ENCODE measurements around the gene NUDCD3. TPM values are rescaled to one million over a fixed set of nuclear protein-coding genes. Genes with fewer than 3 reads are reported as not detected.

The NUDCD3 gene
- total RNA-seq, 1 donor from 2014 or later, result 86.8 TPM

- no peaks in the 10 kb centered on the region for H3K79me2 ChIP-seq (ENCODE audit: insufficient read depth, low read length)
- no peaks in the 10 kb centered on the region for H3K9me3 ChIP-seq (ENCODE audit: insufficient read depth, low read depth, low read length)
- FAIRE-seq, result no peak
- Mint-ChIP-seq H3K27ac (ENCODE audit: unreplicated experiment) (no peak overlapping the region), H3K9me3 (ENCODE audit: unreplicated experiment) (no peaks in the 10 kb centered on the region), H3K4me1 (ENCODE audit: low read depth, unreplicated experiment) (no peaks in the 10 kb centered on the region), H3K27me3 (ENCODE audit: low read depth, unreplicated experiment) (peaks cover 15% of the 10 kb centered on the region), H3K36me3 (ENCODE audit: low read depth, unreplicated experiment) (no peaks in the 10 kb centered on the region), H3K4me3 (ENCODE audit: unreplicated experiment) (no peak overlapping the region)
- H3K4me1 ChIP-seq (ENCODE audit: insufficient read depth, low read length), result no peaks in the 10 kb centered on the region
- H3K9ac ChIP-seq (ENCODE audit: low read length), result no peak overlapping the region
- no peak for TF ChIP-seq EZH2 (IDR thresholded peaks at IDR 0.05; ENCODE audit: insufficient read depth, low read length)
- TF ChIP-seq, protein P1, sequence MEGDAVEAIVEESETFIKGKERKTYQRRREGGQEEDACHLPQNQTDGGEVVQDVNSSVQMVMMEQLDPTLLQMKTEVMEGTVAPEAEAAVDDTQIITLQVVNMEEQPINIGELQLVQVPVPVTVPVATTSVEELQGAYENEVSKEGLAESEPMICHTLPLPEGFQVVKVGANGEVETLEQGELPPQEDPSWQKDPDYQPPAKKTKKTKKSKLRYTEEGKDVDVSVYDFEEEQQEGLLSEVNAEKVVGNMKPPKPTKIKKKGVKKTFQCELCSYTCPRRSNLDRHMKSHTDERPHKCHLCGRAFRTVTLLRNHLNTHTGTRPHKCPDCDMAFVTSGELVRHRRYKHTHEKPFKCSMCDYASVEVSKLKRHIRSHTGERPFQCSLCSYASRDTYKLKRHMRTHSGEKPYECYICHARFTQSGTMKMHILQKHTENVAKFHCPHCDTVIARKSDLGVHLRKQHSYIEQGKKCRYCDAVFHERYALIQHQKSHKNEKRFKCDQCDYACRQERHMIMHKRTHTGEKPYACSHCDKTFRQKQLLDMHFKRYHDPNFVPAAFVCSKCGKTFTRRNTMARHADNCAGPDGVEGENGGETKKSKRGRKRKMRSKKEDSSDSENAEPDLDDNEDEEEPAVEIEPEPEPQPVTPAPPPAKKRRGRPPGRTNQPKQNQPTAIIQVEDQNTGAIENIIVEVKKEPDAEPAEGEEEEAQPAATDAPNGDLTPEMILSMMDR (IDR thresholded peaks at IDR 0.05; ENCODE audit: insufficient read depth, low read depth, low read length), result no peak
- no peak overlapping the region for H2AFZ ChIP-seq (ENCODE audit: low read depth, low read length)
- no peaks in the 10 kb centered on the region for H3K36me3 ChIP-seq (ENCODE audit: insufficient read depth, low read length)
- DNase-seq (ENCODE audit: low read depth), result no peak
- H3K4me2 ChIP-seq (ENCODE audit: low read length), result no peak overlapping the region
- no peaks in the 10 kb centered on the region for H3K27me3 ChIP-seq (ENCODE audit: insufficient read depth, low read length)
- no peaks in the 10 kb centered on the region for H4K20me1 ChIP-seq (ENCODE audit: insufficient read depth, low read length)
- no peak overlapping the region for H3K27ac ChIP-seq (ENCODE audit: low read depth, low read length)
- H3K4me3 ChIP-seq (ENCODE audit: insufficient read depth, low read depth, low read length), result no peak overlapping the region
Measured at GRCh38 chr7:44537442-44537841, 47.0 kb upstream of the NUDCD3 start.

DNA sequence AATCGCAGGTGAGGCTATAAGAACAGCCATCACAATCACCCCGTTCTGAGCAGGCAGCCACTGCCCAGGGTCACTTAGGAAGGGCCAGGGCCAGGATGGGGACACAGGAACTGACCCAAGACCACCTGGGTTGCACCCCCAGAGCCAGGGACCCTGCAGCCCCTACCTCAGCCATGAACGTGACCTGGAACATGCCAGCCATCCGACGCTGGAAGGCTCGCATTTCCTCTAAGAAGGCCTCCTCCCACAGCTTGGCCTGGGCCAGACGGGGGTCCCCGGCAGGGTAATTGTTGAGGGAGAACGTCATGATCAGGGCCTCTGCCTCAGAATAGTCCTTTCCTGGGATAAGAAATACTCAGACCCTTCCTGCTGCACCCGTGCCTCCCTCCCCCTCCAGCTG lies 45.6 kb upstream of the NUDCD3 start:
- Histone ChIP-seq H3K36me3 (ENCODE audit: insufficient read depth, low read length) (no peaks in the 10 kb centered on the region), H2AFZ (ENCODE audit: low read depth, low read length) (no peak overlapping the region), H3K9me3 (ENCODE audit: insufficient read depth, low read depth, low read length) (no peaks in the 10 kb centered on the region), H3K27me3 (ENCODE audit: insufficient read depth, low read length) (no peaks in the 10 kb centered on the region), H3K27ac (ENCODE audit: low read depth, low read length) (no peak overlapping the region), H3K4me2 (ENCODE audit: low read length) (no peak overlapping the region), H3K9ac (ENCODE audit: low read length) (no peak overlapping the region), H3K79me2 (ENCODE audit: insufficient read depth, low read length) (no peaks in the 10 kb centered on the region), H3K4me1 (ENCODE audit: insufficient read depth, low read length) (no peaks in the 10 kb centered on the region), H3K4me3 (ENCODE audit: insufficient read depth, low read depth, low read length) (no peak overlapping the region), H4K20me1 (ENCODE audit: insufficient read depth, low read length) (no peaks in the 10 kb centered on the region)
- H3K27ac Mint-ChIP-seq (ENCODE audit: unreplicated experiment), result no peak overlapping the region
- H3K4me3 Mint-ChIP-seq (ENCODE audit: unreplicated experiment), result no peak overlapping the region
- DNase-seq (ENCODE audit: low read depth) (no peak), FAIRE-seq (no peak)
- no peaks in the 10 kb centered on the region for H3K4me1 Mint-ChIP-seq (ENCODE audit: low read depth, unreplicated experiment)
- peaks cover 15% of the 10 kb centered on the region for H3K27me3 Mint-ChIP-seq (ENCODE audit: low read depth, unreplicated experiment)
- H3K36me3 Mint-ChIP-seq (ENCODE audit: low read depth, unreplicated experiment), result no peaks in the 10 kb centered on the region
- peaks cover 3% of the 10 kb centered on the region for H3K9me3 Mint-ChIP-seq (ENCODE audit: unreplicated experiment)
- TF ChIP-seq, protein P1 (IDR thresholded peaks at IDR 0.05; ENCODE audit: insufficient read depth, low read depth, low read length), result no peak
- TF ChIP-seq EZH2 (IDR thresholded peaks at IDR 0.05; ENCODE audit: insufficient read depth, low read length), result no peak

GRCh38 chr7:44535348-44536064 lies 45.0 kb upstream of the NUDCD3 start:
- FAIRE-seq (no peak), DNase-seq (ENCODE audit: low read depth) (no peak)
- no peak overlapping the region for H3K4me3 ChIP-seq (ENCODE audit: insufficient read depth, low read depth, low read length)
- H3K79me2 ChIP-seq (ENCODE audit: insufficient read depth, low read length), result no peaks in the 10 kb centered on the region
- H3K27ac ChIP-seq (ENCODE audit: low read depth, low read length), result no peak overlapping the region
- H3K27me3 Mint-ChIP-seq (ENCODE audit: low read depth, unreplicated experiment), result peaks cover 17% of the 10 kb centered on the region
- H3K36me3 ChIP-seq (ENCODE audit: insufficient read depth, low read length), result no peaks in the 10 kb centered on the region
- no peaks in the 10 kb centered on the region for H3K9me3 ChIP-seq (ENCODE audit: insufficient read depth, low read depth, low read length)
- no peak for TF ChIP-seq EZH2 (IDR thresholded peaks at IDR 0.05; ENCODE audit: insufficient read depth, low read length)
- TF ChIP-seq, protein P1 (IDR thresholded peaks at IDR 0.05; ENCODE audit: insufficient read depth, low read depth, low read length), result no peak
- no peaks in the 10 kb centered on the region for H4K20me1 ChIP-seq (ENCODE audit: insufficient read depth, low read length)
- no peak overlapping the region for H3K4me3 Mint-ChIP-seq (ENCODE audit: unreplicated experiment)
- peaks cover 3% of the 10 kb centered on the region for H3K36me3 Mint-ChIP-seq (ENCODE audit: low read depth, unreplicated experiment)
- no peak overlapping the region for H2AFZ ChIP-seq (ENCODE audit: low read depth, low read length)
- no peak overlapping the region for H3K27ac Mint-ChIP-seq (ENCODE audit: unreplicated experiment)
- no peaks in the 10 kb centered on the region for H3K27me3 ChIP-seq (ENCODE audit: insufficient read depth, low read length)
- H3K4me1 ChIP-seq (ENCODE audit: insufficient read depth, low read length), result no peaks in the 10 kb centered on the region
- H3K4me1 Mint-ChIP-seq (ENCODE audit: low read depth, unreplicated experiment), result no peaks in the 10 kb centered on the region
- no peak overlapping the region for H3K4me2 ChIP-seq (ENCODE audit: low read length)
- no peak overlapping the region for H3K9ac ChIP-seq (ENCODE audit: low read length)
- H3K9me3 Mint-ChIP-seq (ENCODE audit: unreplicated experiment), result peaks cover 8% of the 10 kb centered on the region
